CD4-positive, alpha-beta memory T cell (primary cell): ENCODE data around the gene LRRC4B. TPM values are rescaled to one million over a fixed set of nuclear protein-coding genes. Genes with fewer than 3 reads are reported as not detected.

Source experiments
- CTCF ChIA-PET: fragments of 350-600 bp; sonication (Branson Sonifier 250); formaldehyde crosslinking; loops from one replicate; lab custom pipeline; 2021; ENCODE audit warnings: inconsistent platforms; ENCODE audit not compliant: partially characterized antibody; lab: Charles Lee
- POLR2A ChIA-PET: fragments of 350-600 bp; sonication (Branson Sonifier 250); formaldehyde crosslinking; loops from one replicate; lab custom pipeline; 2021; ENCODE audit not compliant: partially characterized antibody; lab: Charles Lee
- DNase-seq, 5 donors: peaks; one replicate each; pipeline versions ENCODE4 v3.0.0 to v3.0.0-alpha.2; 2020 to 2022; ENCODE audit warnings: mixed read lengths in 1 of 5
- H3K27ac ChIP-seq: one replicate; pipeline ENCODE4 v1.7.0; 2013; ENCODE audit warnings: low read depth, low read length
- H3K27me3 ChIP-seq: 2 replicates; pipeline ENCODE4 v1.7.0; 2013; ENCODE audit warnings: mild to moderate bottlenecking, low read length, moderate library complexity; ENCODE audit not compliant: insufficient read depth
- H3K36me3 ChIP-seq: 2 replicates; pipeline ENCODE4 v1.7.0; 2013; ENCODE audit warnings: mild to moderate bottlenecking, low read length, moderate library complexity; ENCODE audit not compliant: insufficient read depth
- H3K4me1 ChIP-seq: 2 replicates; pipeline ENCODE4 v1.7.0; 2013; ENCODE audit warnings: mild to moderate bottlenecking, low read length, moderate library complexity; ENCODE audit not compliant: insufficient read depth
- H3K4me3 ChIP-seq, 2 donors: one replicate each; pipeline ENCODE4 v1.7.0; 2013; ENCODE audit warnings: low read length in 2 of 2, mild to moderate bottlenecking in 1 of 2
- H3K9me3 ChIP-seq, 2 donors: one replicate each; pipeline ENCODE4 v1.7.0; 2013; ENCODE audit warnings: low read length in 2 of 2, control low read depth in 1 of 2; ENCODE audit not compliant: control insufficient read depth in 1 of 2
- H3K27ac Mint-ChIP-seq, 7 donors: one replicate each; pipeline ENCODE4 v1.8.0; 2020 to 2021; ENCODE audit warnings: mixed read lengths in 7 of 7, mild to moderate bottlenecking in 6 of 7, inconsistent platforms in 3 of 7, moderate library complexity in 3 of 7
- H3K27me3 Mint-ChIP-seq, 2 donors: one replicate each; pipeline ENCODE4 v1.8.0; 2020 to 2021; ENCODE audit warnings: mixed read lengths in 2 of 2
- H3K36me3 Mint-ChIP-seq, 2 donors: one replicate each; pipeline ENCODE4 v1.8.0; 2020 to 2021; ENCODE audit warnings: mixed read lengths in 2 of 2, inconsistent platforms in 1 of 2, mild to moderate bottlenecking in 1 of 2
- H3K4me1 Mint-ChIP-seq, 4 donors: one replicate each; pipeline ENCODE4 v1.8.0; 2020 to 2021; ENCODE audit warnings: mixed read lengths in 4 of 4, mild to moderate bottlenecking in 1 of 4
- H3K4me3 Mint-ChIP-seq, 8 donors: one replicate each; pipeline ENCODE4 v1.8.0; 2020 to 2021; ENCODE audit warnings: mixed read lengths in 8 of 8, mild to moderate bottlenecking in 7 of 8, moderate library complexity in 6 of 8, inconsistent platforms in 3 of 8
- H3K9me3 Mint-ChIP-seq, 8 donors: one replicate each; pipeline ENCODE4 v1.8.0; 2020 to 2021; ENCODE audit warnings: mixed read lengths in 8 of 8, mild to moderate bottlenecking in 5 of 8, inconsistent platforms in 3 of 8, moderate library complexity in 1 of 8
- intact Hi-C: fragments of 100-400 bp; cut with micrococcal nuclease; formaldehyde crosslinking; loops from one replicate; pipeline ENCODE4 v1.15.1; 2023
- polyA plus RNA-seq, 2 donors: library from polyadenylated mRNA; unstranded; fragments of 300-500 nt; fragmentation: Illumina TruSeq; gene quantifications; one replicate each; pipeline ENCODE4 v1.2.3, GENCODE V29; 2021
- total RNA-seq, 2 experiments: library from RNA; stranded (reverse); gene quantifications; one replicate each; pipeline ENCODE4 v1.2.3, GENCODE V29; 2021

LRRC4B gene
- total and polyA plus RNA-seq, 4 experiments from 2014 or later: 0.08 TPM; not detected in 3

DNA sequence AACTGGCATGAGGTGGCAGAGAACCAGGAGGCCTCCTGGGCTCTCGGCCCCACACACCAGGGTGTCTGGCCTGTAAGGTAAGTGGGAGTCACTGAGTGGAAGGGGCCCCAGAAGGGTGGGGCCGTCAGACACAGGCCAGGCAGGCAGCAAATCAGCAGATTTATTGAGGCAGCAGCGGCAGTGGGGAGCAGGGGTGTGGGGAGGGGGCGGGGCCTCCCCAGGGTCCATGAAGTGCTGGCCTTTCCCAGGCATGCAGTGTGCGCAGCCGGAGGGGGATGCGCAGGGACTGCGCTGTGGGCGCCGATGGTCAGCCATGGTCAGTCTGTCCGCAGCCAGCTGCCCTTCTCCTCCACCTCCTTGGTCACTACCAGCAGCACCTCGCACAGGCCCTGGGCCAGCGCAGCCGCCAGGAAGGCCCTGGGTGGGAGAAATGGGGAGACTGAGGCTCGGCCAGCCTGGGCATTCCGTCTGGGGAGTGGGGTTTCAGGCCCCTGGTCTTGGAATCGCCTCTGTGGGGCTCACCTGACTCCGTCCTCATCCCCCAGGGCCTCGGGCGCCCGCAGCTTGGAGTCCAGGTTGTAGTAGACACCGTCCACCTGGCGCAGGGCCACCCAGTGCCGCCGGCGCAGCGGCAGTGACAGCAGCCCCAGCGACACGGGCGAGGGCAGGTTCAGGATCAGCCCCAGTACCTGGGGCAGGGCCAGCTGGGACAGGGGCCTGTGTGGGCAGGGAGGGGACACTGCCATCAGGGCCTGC is 62.2 kb downstream of the LRRC4B start:
- Mint-ChIP-seq H3K27ac (no peak overlapping the region), H3K36me3 (peaks cover 0 to 3% of the 10 kb centered on the region in 2 donors), H3K4me3 (no peak overlapping the region), H3K27me3 (no peaks in the 10 kb centered on the region), H3K4me1 (peaks cover 5 to 17% (median 12%) of the 10 kb centered on the region in 4 donors), H3K9me3 (no peaks in the 10 kb centered on the region)
- no peaks in the 10 kb centered on the region for H3K27me3 ChIP-seq
- H3K4me1 ChIP-seq: peaks cover 9% of the 10 kb centered on the region
- intact Hi-C loops: no loop called here
- H3K4me3 ChIP-seq: no peak overlapping the region
- ChIA-PET POLR2A (no interaction called here), CTCF (no interaction called here)
- no peaks in the 10 kb centered on the region for H3K9me3 ChIP-seq
- H3K27ac ChIP-seq: no peak overlapping the region
- H3K36me3 ChIP-seq: no peaks in the 10 kb centered on the region
- peak in 1 of 5 donors; percentile 34 for DNase-seq

DNA sequence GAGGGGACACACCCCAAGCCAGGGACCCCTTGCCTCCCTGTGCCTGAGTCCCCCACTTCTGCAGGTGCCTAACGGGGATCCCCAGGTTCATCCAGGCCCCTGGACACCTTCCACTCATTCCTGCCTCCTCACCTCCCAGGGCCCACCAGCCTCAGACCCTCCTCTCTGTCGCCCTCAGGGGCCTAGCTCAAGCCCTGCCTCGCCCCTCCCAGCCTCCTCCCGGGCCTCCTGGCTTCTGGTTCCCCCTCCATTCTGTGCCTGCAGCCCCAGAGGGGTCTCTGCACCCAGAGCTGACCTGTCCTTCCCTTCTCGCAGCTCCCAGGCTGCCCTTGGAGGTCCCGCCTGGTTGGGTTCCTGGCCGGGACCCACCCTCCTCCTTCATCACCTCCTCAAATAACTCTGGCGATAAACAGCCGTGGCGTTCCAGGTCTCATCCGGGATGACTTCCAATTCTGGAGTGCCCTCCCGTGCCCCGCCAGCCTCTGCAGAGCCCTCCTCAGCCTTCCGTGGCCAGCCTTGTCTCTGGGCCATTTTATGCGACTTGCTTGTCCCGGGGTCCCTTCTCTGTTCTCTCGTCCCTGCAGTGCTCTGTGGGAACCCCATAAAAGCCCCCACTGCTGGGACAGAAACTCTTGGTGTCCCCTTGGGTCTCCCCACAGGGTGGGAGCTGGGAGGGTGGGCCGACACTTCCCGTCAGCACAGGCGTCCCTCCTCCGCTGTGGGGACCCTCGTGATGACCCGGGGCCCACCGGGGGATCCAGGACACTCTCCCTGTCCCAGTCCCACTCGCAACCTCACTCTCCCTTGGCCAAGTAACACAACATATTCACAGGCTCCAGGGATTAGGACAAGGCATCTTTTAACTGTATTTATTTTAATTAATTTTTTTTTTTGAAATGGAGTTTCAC is 66.4 kb downstream of the LRRC4B start:
- no peaks in the 10 kb centered on the region for H3K9me3 ChIP-seq
- Mint-ChIP-seq H3K4me1 (no peaks in the 10 kb centered on the region), H3K27me3 (no peaks in the 10 kb centered on the region), H3K4me3 (no peak overlapping the region), H3K36me3 (peaks cover 0 to 3% of the 10 kb centered on the region in 2 donors), H3K27ac (peak overlapping the region in 1 of 7 donors; percentile 13), H3K9me3 (no peaks in the 10 kb centered on the region)
- no peak overlapping the region for H3K4me3 ChIP-seq
- intact Hi-C loops: no loop called here
- no peaks in the 10 kb centered on the region for H3K27me3 ChIP-seq
- ChIA-PET CTCF (no interaction called here), POLR2A (interaction anchor here (1.4 kb wide), 1 partner anchor 23 kb away, joined by 3 read pairs; no protein-coding TSS in a partner anchor)
- DNase-seq: peak in 1 of 5 donors; percentile 26
- no peaks in the 10 kb centered on the region for H3K4me1 ChIP-seq
- H3K36me3 ChIP-seq: no peaks in the 10 kb centered on the region
- H3K27ac ChIP-seq: no peak overlapping the region

DNA sequence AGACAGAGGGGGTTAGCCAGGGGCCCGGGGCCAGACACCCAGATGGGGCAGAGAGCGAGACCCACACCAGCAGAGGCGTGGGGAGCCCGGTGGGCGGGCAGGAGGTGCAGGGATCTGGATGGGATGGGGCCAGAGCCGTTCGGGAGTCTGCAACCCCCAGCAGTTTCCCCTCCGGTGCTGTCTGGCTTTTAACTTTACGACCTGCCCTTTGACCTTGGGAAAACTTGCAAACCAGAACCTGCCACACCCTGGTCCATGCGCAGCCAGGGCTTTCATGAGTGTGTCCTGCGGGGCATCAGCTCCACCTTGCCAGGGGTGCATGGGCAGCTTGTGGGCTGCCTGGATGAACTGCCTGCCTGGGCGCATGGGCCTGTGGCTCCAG is 67.1 kb downstream of the LRRC4B start:
- Mint-ChIP-seq H3K27ac (peak overlapping the region in 1 of 7 donors; percentile 48), H3K36me3 (peaks cover 2 to 3% of the 10 kb centered on the region in 2 donors), H3K9me3 (no peaks in the 10 kb centered on the region), H3K27me3 (no peaks in the 10 kb centered on the region), H3K4me3 (no peak overlapping the region), H3K4me1 (no peaks in the 10 kb centered on the region)
- Histone ChIP-seq H3K4me1 (no peaks in the 10 kb centered on the region), H3K36me3 (no peaks in the 10 kb centered on the region), H3K27ac (no peak overlapping the region), H3K9me3 (no peaks in the 10 kb centered on the region), H3K27me3 (no peaks in the 10 kb centered on the region), H3K4me3 (no peak overlapping the region)
- ChIA-PET POLR2A (no interaction called here), CTCF (no interaction called here)
- peak in 1 of 5 donors; percentile 22 for DNase-seq
- intact Hi-C loops: no loop called here

DNA sequence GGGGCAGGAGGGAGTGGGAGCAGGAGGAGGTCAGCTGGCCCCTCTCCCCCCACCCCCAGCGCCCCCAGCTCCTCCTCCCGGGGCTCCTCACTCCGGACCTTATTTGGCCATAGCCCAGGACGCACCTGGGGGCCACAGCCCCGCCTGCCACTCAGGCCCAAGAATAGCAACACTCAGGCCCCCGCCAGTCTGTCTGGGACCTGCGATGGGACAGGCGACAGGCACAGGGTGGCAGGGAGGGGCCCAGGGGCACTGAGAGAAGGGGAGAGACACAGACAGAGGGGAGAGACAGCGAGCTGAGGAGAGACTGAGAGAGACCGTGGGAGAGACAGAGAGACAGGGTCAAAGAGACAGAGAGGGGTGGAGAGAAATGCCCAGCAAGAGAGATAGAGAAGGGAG is 67.5 kb downstream of the LRRC4B start:
- H3K9me3 Mint-ChIP-seq: no peaks in the 10 kb centered on the region
- Histone ChIP-seq H3K27me3 (no peaks in the 10 kb centered on the region), H3K36me3 (no peaks in the 10 kb centered on the region), H3K4me3 (no peak overlapping the region), H3K9me3 (no peaks in the 10 kb centered on the region), H3K4me1 (no peaks in the 10 kb centered on the region), H3K27ac (no peak overlapping the region)
- H3K27me3 Mint-ChIP-seq: no peaks in the 10 kb centered on the region
- no peaks in the 10 kb centered on the region for H3K4me1 Mint-ChIP-seq
- H3K36me3 Mint-ChIP-seq: peaks cover 3% of the 10 kb centered on the region in 2 donors
- CTCF ChIA-PET: no interaction called here
- H3K27ac Mint-ChIP-seq: peak overlapping the region in 1 of 7 donors; percentile 48
- POLR2A ChIA-PET: no interaction called here
- peak in 1 of 5 donors; percentile 12 for DNase-seq
- intact Hi-C loops: no loop called here
- H3K4me3 Mint-ChIP-seq: no peak overlapping the region

DNA sequence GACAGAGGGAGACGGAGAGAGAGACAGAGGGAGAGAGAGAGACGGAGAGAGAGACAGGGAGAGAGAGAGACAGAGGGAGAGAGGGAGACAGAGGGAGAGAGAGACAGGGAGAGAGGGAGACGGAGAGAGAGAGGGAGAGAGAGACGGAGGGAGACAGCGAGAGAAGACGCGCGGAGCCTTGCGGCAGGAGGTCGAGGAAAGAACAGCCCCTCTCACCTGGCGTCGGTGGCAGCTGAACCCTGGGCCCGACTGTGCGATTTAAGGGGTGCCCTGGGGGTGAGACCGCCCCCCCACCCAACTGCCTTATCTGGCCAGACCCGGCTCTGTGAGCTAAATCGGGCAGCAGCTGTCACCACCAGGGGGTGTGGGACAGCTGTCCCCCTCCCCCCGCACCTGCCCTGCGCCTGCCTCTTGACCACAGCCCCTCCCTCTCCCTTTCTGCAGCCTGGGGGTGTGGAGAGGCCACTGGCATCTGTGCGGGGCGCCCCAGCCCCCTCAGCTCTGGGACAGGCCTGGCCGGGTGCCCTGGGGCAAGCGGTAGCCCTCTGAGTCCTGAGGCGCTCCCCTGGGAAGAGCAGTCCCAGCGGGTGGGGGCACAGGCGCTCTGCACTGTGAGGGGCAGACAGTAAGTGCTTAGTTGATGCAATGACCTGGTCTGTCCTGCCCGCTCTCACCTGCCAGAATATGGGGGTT is 68.0 kb downstream of the LRRC4B start:
- POLR2A ChIA-PET: no interaction called here
- no peaks in the 10 kb centered on the region for H3K9me3 ChIP-seq

DNA sequence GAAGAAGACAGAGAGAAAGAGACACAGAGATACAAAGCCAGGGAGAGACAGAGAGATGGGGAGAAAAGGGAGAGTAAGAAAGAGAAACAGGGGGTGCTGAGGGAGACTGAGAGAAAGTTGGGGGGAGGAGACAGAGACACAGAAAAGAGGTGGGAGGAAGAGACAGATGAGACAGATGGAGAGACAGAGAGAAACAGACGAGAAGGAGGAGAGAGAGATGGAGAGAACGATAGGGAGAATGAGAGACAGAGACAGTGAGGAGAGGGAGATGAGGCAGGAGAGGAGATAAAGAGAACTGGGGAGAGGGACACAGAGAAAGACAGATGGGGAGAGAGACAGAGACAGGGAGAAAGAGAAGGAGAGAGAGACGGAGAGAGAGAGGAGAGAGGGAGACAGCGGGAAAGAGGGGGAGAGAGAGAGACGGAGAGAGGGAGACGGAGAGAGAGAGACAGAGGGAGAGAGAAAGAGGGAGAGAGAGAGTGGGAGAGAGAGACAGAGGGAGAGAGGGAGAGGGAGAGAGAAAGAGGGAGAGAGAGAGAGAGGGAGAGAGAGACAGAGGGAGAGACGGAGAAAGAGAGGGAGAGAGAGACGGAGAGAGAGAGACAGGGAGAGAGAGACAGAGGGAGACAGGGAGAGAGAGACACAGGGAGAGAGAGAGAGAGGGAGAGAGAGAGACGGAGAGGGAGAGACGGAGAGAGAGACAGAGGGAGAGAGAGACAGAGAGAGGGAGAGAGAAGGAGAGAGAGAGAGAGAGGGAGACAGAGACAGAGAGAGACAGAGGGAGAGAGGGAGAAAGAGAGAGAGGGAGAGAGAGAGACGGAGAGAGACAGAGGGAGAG is 69.8 kb downstream of the LRRC4B start:
- ChIA-PET POLR2A (no interaction called here), CTCF (no interaction called here)
- H3K27me3 Mint-ChIP-seq: no peaks in the 10 kb centered on the region
- H3K4me3 ChIP-seq: no peak overlapping the region
- H3K4me1 ChIP-seq: no peaks in the 10 kb centered on the region
- H3K4me3 Mint-ChIP-seq: no peak overlapping the region
- H3K27me3 ChIP-seq: no peaks in the 10 kb centered on the region
- no peak for DNase-seq
- H3K9me3 Mint-ChIP-seq: no peaks in the 10 kb centered on the region
- H3K36me3 Mint-ChIP-seq: peaks cover 1 to 7% of the 10 kb centered on the region in 2 donors
- no peaks in the 10 kb centered on the region for H3K36me3 ChIP-seq
- no peak overlapping the region for H3K27ac Mint-ChIP-seq
- peaks cover 0 to 1% (median 0%) of the 10 kb centered on the region in 4 donors for H3K4me1 Mint-ChIP-seq
- intact Hi-C loops: no loop called here
- H3K27ac ChIP-seq: no peak overlapping the region
- no peaks in the 10 kb centered on the region for H3K9me3 ChIP-seq

More for the DNA sequence above, 68.0 kb downstream of the LRRC4B start:
- H3K27me3 ChIP-seq: no peaks in the 10 kb centered on the region
- H3K36me3 Mint-ChIP-seq: peaks cover 3 to 6% of the 10 kb centered on the region in 2 donors
- CTCF ChIA-PET: no interaction called here
- H3K27me3 Mint-ChIP-seq: no peaks in the 10 kb centered on the region
- no peak overlapping the region for H3K4me3 Mint-ChIP-seq
- H3K9me3 Mint-ChIP-seq: no peaks in the 10 kb centered on the region
- no peak overlapping the region for H3K27ac ChIP-seq
- H3K27ac Mint-ChIP-seq: no peak overlapping the region
- no peaks in the 10 kb centered on the region for H3K36me3 ChIP-seq
- no peaks in the 10 kb centered on the region for H3K4me1 Mint-ChIP-seq
- intact Hi-C loops: no loop called here
- no peaks in the 10 kb centered on the region for H3K4me1 ChIP-seq
- DNase-seq: peak in 1 of 5 donors; percentile 4
- H3K4me3 ChIP-seq: no peak overlapping the region
